Measurements from ENCODE around the gene SEMA4D.

SEMA4D gene

GRCh38 chr9:89543111-89543510 lies 45.2 kb upstream of the SEMA4D start:
- Histone ChIP-seq H3K27me3 (ENCODE audit: insufficient read depth, poor library complexity, severe bottlenecking) (no peaks in the 10 kb centered on the region), H3K4me3 (replicated peaks; ENCODE audit: insufficient read depth, low read length) (no peak overlapping the region), H3K27ac (replicated peaks) (no peak overlapping the region)
- no peak for DNase-seq (ENCODE audit: low read depth in 1 of 2, low spot score in 1 of 2)
- TF ChIP-seq CTCF (IDR thresholded peaks at IDR 0.05; ENCODE audit: insufficient read depth, low read length), result no peak
- no peak for TF ChIP-seq SPI1 (IDR thresholded peaks at IDR 0.05; ENCODE audit: borderline replicate concordance, low read depth)
- TF ChIP-seq POLR2AphosphoS5 (IDR thresholded peaks at IDR 0.05; ENCODE audit: low read depth), result no peak
- no peak for TF ChIP-seq REST (IDR thresholded peaks at IDR 0.05; ENCODE audit: insufficient replicate concordance, low read depth)
- no peak for TF ChIP-seq GABPA (IDR thresholded peaks at IDR 0.05; ENCODE audit: low read depth)

GRCh38 chr9:89542401-89543021 lies 44.6 kb upstream of the SEMA4D start:
- TF ChIP-seq REST (IDR thresholded peaks at IDR 0.05; ENCODE audit: insufficient replicate concordance, low read depth) (no peak), POLR2AphosphoS5 (IDR thresholded peaks at IDR 0.05; ENCODE audit: low read depth) (no peak), GABPA (IDR thresholded peaks at IDR 0.05; ENCODE audit: low read depth) (no peak), SPI1 (IDR thresholded peaks at IDR 0.05; ENCODE audit: borderline replicate concordance, low read depth) (no peak), CTCF (IDR thresholded peaks at IDR 0.05; ENCODE audit: insufficient read depth, low read length) (no peak)
- DNase-seq (ENCODE audit: low read depth in 1 of 2, low spot score in 1 of 2), result no peak
- H3K4me3 ChIP-seq (replicated peaks; ENCODE audit: insufficient read depth, low read length), result no peak overlapping the region
- H3K27ac ChIP-seq (replicated peaks), result no peak overlapping the region
- H3K27me3 ChIP-seq (ENCODE audit: insufficient read depth, poor library complexity, severe bottlenecking), result no peaks in the 10 kb centered on the region

- H3K27me3 ChIP-seq (ENCODE audit: insufficient read depth, poor library complexity, severe bottlenecking), result no peaks in the 10 kb centered on the region
- H3K4me3 ChIP-seq (replicated peaks; ENCODE audit: insufficient read depth, low read length), result no peak overlapping the region
- no peak overlapping the region for H3K27ac ChIP-seq (replicated peaks)
These were observed 43.9 kb upstream of the SEMA4D start for GRCh38 chr9:89541798-89542197.

GRCh38 chr9:89539374-89539773 lies 41.5 kb upstream of the SEMA4D start:
- Histone ChIP-seq H3K27me3 (ENCODE audit: insufficient read depth, poor library complexity, severe bottlenecking) (no peaks in the 10 kb centered on the region), H3K4me3 (replicated peaks; ENCODE audit: insufficient read depth, low read length) (no peak overlapping the region), H3K27ac (replicated peaks) (no peak overlapping the region)
- no peak for TF ChIP-seq CTCF (IDR thresholded peaks at IDR 0.05; ENCODE audit: insufficient read depth, low read length)
- TF ChIP-seq REST (IDR thresholded peaks at IDR 0.05; ENCODE audit: insufficient replicate concordance, low read depth), result no peak
- TF ChIP-seq POLR2AphosphoS5 (IDR thresholded peaks at IDR 0.05; ENCODE audit: low read depth), result no peak
- no peak for TF ChIP-seq SPI1 (IDR thresholded peaks at IDR 0.05; ENCODE audit: borderline replicate concordance, low read depth)
- TF ChIP-seq GABPA (IDR thresholded peaks at IDR 0.05; ENCODE audit: low read depth), result no peak
- no peak for DNase-seq (ENCODE audit: low read depth in 1 of 2, low spot score in 1 of 2)

More at GRCh38 chr9:89541798-89542197, 43.9 kb upstream of the SEMA4D start:
- no peak for TF ChIP-seq GABPA (IDR thresholded peaks at IDR 0.05; ENCODE audit: low read depth)
- no peak for DNase-seq (ENCODE audit: low read depth in 1 of 2, low spot score in 1 of 2)

All from HL-60 (cell line).